Thyroid gland (tissue), 4 donors: ENCODE measurements around the gene ARHGAP10. TPM values are rescaled to one million over a fixed set of nuclear protein-coding genes. Genes with fewer than 3 reads are reported as not detected.

Source experiments
- DNase-seq, 2 donors: peaks; one replicate each; pipeline ENCODE4 v3.0.0-alpha.2; 2019
- H3K27ac ChIP-seq, 3 donors: fragments of 200-600 bp; sonication (generic); 1 replicate in 2 of 3; 2 replicates in 1 of 3; pipeline ENCODE4 v1.5.1; 2016 to 2019; ENCODE audit warnings: mild to moderate bottlenecking in 1 of 3, moderate library complexity in 1 of 3
- H3K27me3 ChIP-seq: fragments of 200-600 bp; sonication (generic); one replicate; pipeline ENCODE4 v1.5.1; 2019
- H3K36me3 ChIP-seq, 2 donors: fragments of 200-600 bp; sonication (generic); one replicate each; pipeline ENCODE4 v1.5.1; 2016 to 2019
- H3K4me1 ChIP-seq, 2 donors: fragments of 200-600 bp; sonication (generic); one replicate each; pipeline ENCODE4 v1.5.1; 2017 to 2019
- H3K4me3 ChIP-seq, 3 donors: fragments of 200-600 bp; sonication (generic); replicated peaks in 1 of 3; 1 replicate in 2 of 3; 2 replicates in 1 of 3; pipeline ENCODE4 v1.5.1; 2016; ENCODE audit warnings: mild to moderate bottlenecking in 1 of 3
- H3K9me3 ChIP-seq: fragments of 200-600 bp; sonication (generic); one replicate; pipeline ENCODE4 v1.5.1; 2017
- POLR2A ChIP-seq, 2 donors: fragments of 450-650 bp; IDR thresholded peaks; one replicate each; pipeline ENCODE4 v1.6.1; 2017; ENCODE audit warnings: antibody characterized with exemption in 2 of 2, mild to moderate bottlenecking in 2 of 2, moderate library complexity in 1 of 2
- WGBS, 2 donors: methylation state at CpG; one replicate each; pipeline ENCODE4 v1.1.5; 2017; 5-methylcytosine and 5-hydroxymethylcytosine counted together
- intact Hi-C: fragments of 100-400 bp; cut with DNase I; formaldehyde crosslinking; loops from one replicate; pipeline ENCODE4 v1.15.1; 2023
- total RNA-seq, 4 donors: library from RNA; depleted of rRNA; stranded (reverse); fragments of >200 nt; gene quantifications; one replicate each; pipeline ENCODE4 v1.2.3, GENCODE V29; 2016
- TF ChIP-seq, protein P1 (sequence below), 6 experiments: fragments of 200-600 bp in 3 of 6; fragments of 450-650 bp in 3 of 6; sonication (generic) in 3 of 6; IDR thresholded peaks; one replicate each; pipeline ENCODE4 v1.5.1; 2016 to 2019; ENCODE audit warnings: antibody characterized with exemption in 6 of 6, mild to moderate bottlenecking in 2 of 6, inconsistent platforms in 1 of 6, moderate library complexity in 1 of 6

Gene ARHGAP10
- total RNA-seq, 4 donors from 2014 or later: 39.5 to 78.4 (median 42.0) TPM

DNA sequence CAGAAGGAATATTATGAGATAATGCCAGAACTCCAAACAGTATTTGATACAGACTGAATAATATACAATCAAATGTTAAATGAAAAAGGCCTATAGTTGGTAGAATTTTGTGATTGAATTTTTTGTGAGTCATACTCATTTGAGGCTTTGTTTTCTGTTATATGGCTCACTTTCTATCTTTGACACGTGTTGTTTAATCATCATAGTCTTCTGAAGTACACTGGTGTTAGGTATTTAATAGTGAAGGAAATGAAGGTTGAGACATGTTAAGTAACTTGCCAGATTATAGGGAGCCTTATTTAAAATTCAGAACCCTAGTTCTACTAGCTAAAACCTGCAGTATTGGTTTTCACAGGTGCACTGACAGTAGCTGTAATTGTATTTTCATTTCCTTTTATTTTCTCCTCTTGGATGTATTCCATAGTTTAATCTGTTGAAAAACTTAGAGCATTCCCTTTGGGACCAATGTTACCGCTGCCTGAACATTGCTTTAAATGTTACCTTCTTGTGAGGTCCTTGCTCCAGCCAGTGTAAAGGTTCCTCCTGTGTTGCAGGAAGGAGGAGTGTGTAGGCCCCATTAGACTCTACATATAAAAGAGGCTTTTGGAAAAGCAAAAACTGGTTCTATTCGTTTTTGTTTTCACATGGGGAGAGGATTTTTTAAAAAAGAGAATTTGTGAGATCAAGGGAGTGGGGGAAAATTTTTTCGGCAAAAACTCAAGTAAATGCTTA, 224.1 kb downstream of the ARHGAP10 start:
- WGBS, 2 donors: 29 to 32% methylated on average over 4 of the region's 4 CpGs

DNA sequence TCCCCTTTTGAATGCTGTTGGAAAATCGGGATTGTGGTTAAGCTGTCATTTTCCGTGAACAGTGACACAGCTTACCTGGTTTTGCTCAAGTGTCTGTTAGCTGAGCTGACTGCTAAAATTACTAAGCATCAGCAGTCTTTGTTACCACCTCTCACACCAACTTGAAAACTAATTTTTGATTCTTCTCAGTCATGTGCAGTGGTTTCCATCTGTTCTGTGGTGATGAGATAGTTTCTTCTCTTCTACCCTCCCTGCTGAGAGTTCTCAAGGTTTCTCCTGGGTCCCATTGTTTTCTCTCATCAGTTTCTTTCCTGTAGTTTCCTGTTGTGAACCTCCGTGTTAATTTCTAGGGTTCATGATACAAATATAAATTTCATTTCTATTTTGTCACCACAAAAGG, 225.6 kb downstream of the ARHGAP10 start:
- no peak for TF ChIP-seq POLR2A (IDR thresholded peaks at IDR 0.05)
- TF ChIP-seq, protein P1, sequence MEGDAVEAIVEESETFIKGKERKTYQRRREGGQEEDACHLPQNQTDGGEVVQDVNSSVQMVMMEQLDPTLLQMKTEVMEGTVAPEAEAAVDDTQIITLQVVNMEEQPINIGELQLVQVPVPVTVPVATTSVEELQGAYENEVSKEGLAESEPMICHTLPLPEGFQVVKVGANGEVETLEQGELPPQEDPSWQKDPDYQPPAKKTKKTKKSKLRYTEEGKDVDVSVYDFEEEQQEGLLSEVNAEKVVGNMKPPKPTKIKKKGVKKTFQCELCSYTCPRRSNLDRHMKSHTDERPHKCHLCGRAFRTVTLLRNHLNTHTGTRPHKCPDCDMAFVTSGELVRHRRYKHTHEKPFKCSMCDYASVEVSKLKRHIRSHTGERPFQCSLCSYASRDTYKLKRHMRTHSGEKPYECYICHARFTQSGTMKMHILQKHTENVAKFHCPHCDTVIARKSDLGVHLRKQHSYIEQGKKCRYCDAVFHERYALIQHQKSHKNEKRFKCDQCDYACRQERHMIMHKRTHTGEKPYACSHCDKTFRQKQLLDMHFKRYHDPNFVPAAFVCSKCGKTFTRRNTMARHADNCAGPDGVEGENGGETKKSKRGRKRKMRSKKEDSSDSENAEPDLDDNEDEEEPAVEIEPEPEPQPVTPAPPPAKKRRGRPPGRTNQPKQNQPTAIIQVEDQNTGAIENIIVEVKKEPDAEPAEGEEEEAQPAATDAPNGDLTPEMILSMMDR (IDR thresholded peaks at IDR 0.05): no peak
- no peaks in the 10 kb centered on the region for H3K9me3 ChIP-seq
- H3K27ac ChIP-seq: peak overlapping the region in 1 of 3 donors; percentile 42
- no peaks in the 10 kb centered on the region for H3K27me3 ChIP-seq
- 82 to 83% methylated on average over 3 of the region's 3 CpGs for WGBS, 2 donors
- H3K4me3 ChIP-seq: no peak overlapping the region
- peaks cover 13 to 16% of the 10 kb centered on the region in 2 donors for H3K4me1 ChIP-seq
- intact Hi-C loops: no loop called here
- H3K36me3 ChIP-seq: no peaks in the 10 kb centered on the region
- no peak for DNase-seq

More for the DNA sequence above, 224.1 kb downstream of the ARHGAP10 start:
- peak overlapping the region; percentile 10 to 42 (median 28) for H3K27ac ChIP-seq
- TF ChIP-seq, protein P1 (IDR thresholded peaks at IDR 0.05): no peak
- TF ChIP-seq POLR2A (IDR thresholded peaks at IDR 0.05): no peak
- H3K9me3 ChIP-seq: no peaks in the 10 kb centered on the region
- DNase-seq: no peak
- H3K4me1 ChIP-seq: peaks cover 15 to 16% of the 10 kb centered on the region in 2 donors
- intact Hi-C loops: no loop called here
- H3K27me3 ChIP-seq: no peaks in the 10 kb centered on the region
- H3K4me3 ChIP-seq: no peak overlapping the region
- no peaks in the 10 kb centered on the region for H3K36me3 ChIP-seq

DNA sequence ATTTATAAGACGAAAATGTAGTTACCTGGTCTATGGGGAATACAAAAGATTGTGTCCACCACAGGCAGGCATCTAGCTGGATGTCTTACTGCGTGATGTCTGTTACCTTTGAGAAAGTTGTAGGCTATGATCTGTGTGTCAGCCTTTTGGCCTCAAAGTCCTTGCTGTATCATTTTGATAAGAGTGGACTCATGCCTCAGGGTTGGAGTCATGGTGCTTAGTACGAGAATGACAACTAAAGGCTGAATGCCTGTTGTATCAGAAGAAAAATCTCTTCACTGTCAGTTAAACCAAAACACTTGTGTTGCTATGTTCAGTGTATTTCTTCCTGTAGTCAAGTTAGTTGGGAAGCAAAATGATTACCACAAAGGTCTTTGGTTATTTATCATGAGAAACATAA, 226.2 kb downstream of the ARHGAP10 start:
- Histone ChIP-seq H3K27me3 (no peaks in the 10 kb centered on the region), H3K4me3 (no peak overlapping the region), H3K4me1 (peaks cover 13 to 16% of the 10 kb centered on the region in 2 donors), H3K27ac (no peak overlapping the region), H3K36me3 (no peaks in the 10 kb centered on the region), H3K9me3 (no peaks in the 10 kb centered on the region)
- WGBS, 2 donors: 85 to 88% methylated on average over 3 of the region's 3 CpGs
- no peak for TF ChIP-seq POLR2A (IDR thresholded peaks at IDR 0.05)
- TF ChIP-seq, protein P1 (IDR thresholded peaks at IDR 0.05): no peak
- no peak for DNase-seq
- intact Hi-C loops: no loop called here

DNA sequence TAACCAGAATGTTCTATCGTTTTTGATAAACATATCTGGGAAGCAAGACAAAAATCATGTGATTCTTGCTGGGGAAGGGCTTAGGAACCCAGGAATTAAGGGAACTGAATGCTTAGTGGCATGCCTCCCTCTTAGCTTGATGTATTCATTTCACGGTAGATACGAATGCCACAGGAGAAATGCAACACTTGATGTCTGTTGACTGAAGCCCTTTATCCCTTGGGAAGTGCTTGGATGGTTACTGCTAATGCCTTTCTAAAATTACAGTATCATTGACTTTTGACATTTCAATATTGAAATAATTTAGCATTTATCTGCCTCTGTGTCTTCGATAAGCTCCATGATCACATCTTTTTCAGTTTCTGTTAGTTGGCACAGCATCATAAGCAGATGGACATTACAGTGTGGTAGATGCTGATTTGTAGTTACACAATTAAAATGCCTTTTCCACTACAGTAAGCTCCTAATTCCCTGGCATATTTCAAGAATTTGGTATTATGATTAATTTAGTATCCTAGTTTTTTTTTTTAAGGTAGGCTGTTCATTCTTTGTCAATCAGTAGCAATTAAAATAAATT, 226.7 kb downstream of the ARHGAP10 start:
- WGBS, 2 donors: 77 to 90% methylated on average over 4 of the region's 4 CpGs
- Histone ChIP-seq H3K9me3 (no peaks in the 10 kb centered on the region), H3K27ac (no peak overlapping the region), H3K27me3 (no peaks in the 10 kb centered on the region), H3K36me3 (no peaks in the 10 kb centered on the region), H3K4me1 (peaks cover 13 to 16% of the 10 kb centered on the region in 2 donors), H3K4me3 (no peak overlapping the region)
- intact Hi-C loops: no loop called here
- no peak for TF ChIP-seq POLR2A (IDR thresholded peaks at IDR 0.05)
- TF ChIP-seq, protein P1 (IDR thresholded peaks at IDR 0.05): no peak
- DNase-seq: no peak

DNA sequence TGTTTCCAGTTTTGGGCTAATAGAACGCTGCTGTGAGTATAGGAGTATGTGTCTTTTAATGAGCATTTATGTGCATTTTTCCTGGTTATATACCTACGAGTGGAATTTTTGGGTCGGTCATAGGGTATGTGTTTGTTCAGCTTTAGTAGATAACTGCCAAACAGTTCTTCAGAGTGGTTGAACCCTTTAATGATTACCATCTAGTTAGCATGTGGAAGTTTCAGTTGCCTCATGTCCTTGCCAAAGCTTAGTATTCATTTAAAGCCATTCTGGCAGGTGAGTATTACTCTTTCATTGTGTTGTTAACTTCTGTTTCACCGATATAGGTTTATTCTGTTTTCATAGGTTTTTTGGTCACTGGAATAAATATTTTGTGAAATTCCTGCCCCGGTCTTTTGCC, 229.1 kb downstream of the ARHGAP10 start:
- 96 to 97% methylated on average over 5 of the region's 5 CpGs for WGBS, 2 donors
- Histone ChIP-seq H3K36me3 (no peaks in the 10 kb centered on the region), H3K27me3 (no peaks in the 10 kb centered on the region), H3K27ac (no peak overlapping the region), H3K4me1 (peaks cover 10 to 15% of the 10 kb centered on the region in 2 donors), H3K4me3 (no peak overlapping the region), H3K9me3 (no peaks in the 10 kb centered on the region)
- intact Hi-C loops: no loop called here
- DNase-seq: no peak
- no peak for TF ChIP-seq POLR2A (IDR thresholded peaks at IDR 0.05)
- TF ChIP-seq, protein P1 (IDR thresholded peaks at IDR 0.05): no peak
